LHCN-M2 (cell line): ENCODE data around the gene NIT2. TPM values are rescaled to one million over a fixed set of nuclear protein-coding genes. Genes with fewer than 3 reads are reported as not detected.
"Not testable (repeated sequence)": the region's sequence is repeated elsewhere in the genome, so short reads cannot be mapped to it uniquely, and the experiment has no call there.

ENCODE experiments used
- DNase-seq: peaks from one replicate; pipeline ENCODE4 v3.0.0-alpha.2; 2012; ENCODE audit warnings: low read depth
- total RNA-seq: library from RNA; depleted of rRNA; stranded (reverse); fragments of >200 nt; gene quantifications from 2 replicates; pipeline ENCODE4 v1.2.3, GENCODE V29; 2014

The NIT2 gene
- total RNA-seq, 1 experiment from 2014 or later, result 27.4 TPM

DNA sequence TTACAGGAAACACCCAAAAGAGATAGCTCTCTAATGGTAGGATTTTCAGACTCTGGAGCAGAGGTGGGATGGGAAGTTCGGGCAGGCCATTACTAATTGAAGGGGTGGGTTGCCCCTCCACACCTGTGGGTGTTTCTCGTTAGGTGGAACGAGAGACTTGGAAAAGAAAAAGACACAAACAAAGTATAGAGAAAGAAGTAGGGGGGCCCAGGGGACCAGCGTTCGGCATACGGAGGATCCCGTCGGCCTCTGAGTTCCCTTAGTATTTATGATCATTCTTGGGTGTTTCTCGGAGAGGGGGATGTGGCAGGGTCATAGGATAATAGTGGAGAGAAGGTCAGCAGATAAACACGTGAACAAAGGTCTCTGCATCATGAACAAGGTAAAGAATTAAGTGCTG is 1.7 kb downstream of the NIT2 start:
- not testable (repeated sequence) for DNase-seq

- DNase-seq, result no peak
Observed at GRCh38 chr3:100338911-100339310, 4.4 kb downstream of the NIT2 start.

DNA sequence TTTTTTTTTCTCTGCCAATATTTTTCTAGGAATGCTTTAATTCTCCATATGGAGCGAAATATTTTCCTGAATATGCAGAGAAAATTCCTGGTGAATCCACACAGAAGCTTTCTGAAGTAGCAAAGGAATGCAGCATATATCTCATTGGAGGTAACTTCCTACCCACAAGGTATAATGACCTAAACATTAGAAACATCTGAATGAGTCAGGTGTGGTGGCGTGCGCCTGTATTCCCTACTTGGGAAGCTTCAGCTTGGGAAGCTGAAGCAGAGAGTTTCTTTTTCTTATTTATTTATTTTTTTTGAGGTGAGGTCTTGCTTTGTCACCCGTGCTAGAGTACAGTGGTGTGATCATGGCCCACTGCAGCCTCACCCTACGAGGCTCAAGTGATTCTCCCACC is 5.2 kb downstream of the NIT2 start:
- DNase-seq, result no peak

DNA sequence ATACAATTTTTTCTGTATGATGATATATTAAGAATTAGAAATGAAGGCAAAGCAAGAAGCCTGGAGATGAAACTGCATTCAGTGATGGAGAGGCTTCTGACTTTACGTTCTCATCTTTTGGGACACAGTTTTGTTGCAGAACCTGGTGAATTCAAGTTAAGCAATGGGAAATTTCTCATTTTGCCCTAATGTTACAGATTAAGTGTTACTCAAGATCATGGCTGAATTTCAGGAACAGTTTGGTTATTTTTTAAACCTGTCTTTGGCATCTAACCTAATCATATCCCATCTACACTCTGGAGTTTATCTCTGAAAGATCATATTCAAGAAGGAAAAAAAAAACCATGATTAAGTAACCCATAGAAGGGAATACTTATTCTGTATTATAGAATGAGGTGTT is 6.0 kb downstream of the NIT2 start:
- DNase-seq, result no peak

DNA sequence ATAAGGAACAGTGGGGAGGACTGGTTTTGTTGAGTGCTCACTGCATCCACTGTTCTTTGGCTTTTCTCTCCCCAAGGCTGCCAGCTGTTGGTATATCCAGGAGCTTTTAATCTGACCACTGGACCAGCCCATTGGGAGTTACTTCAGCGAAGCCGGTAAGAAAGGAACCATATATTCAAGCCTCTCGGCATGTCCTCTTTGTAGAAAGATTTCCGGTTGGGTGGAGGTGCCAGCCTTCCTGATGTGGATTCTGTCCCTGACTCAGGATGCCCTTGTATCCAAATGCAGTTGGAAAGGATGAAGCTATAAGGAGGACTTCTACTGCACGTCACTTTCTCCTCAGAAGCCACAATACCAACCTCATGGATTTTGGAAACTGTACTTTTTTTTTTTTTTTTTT is 14.2 kb downstream of the NIT2 start:
- DNase-seq, result no peak

- not testable (repeated sequence) for DNase-seq
Observed at GRCh38 chr3:100351770-100352169, 17.2 kb downstream of the NIT2 start.

- DNase-seq, result no peak
Observed at GRCh38 chr3:100352296-100353231, 18.0 kb downstream of the NIT2 start.

DNA sequence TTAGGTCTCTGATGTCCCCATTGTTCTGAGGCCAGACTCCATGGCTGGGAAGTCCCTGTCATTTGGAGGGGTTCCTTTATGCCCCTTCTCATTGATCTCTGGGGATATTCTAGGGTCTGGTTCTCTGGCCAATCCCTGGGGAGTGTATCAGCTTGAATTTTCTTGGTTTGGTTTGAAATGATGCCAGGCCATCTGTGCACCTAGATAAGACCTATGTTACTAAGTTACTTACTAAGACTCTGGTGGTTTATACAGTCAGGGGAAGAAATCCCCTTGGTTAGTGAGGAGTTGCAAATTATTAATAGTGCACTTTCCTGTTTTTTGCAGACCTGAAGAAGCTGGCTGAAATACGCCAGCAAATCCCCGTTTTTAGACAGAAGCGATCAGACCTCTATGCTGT is 20.3 kb downstream of the NIT2 start:
- DNase-seq, result no peak

DNA sequence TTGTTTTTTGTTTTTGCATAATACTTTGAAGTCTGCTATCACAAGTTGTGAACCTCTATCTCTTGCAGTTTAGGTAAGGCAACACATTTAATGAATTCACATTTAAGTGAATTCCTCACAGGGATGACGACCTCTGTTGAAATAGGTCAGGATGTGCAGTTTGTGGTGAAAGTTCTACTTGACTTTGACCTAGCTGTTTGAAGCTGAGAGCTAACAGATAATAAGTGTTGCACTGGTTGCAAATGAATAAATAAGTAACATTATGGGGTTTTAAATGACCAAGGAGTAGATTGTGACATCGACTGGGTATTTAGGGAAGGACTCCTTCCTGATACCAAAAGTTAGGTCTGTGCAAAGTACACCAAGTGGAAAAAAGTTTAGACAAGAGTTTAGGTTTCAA is 23.9 kb downstream of the NIT2 start:
- no peak for DNase-seq

GRCh38 chr3:100359035-100359434 is 24.5 kb downstream of the NIT2 start:
- no peak for DNase-seq

DNA sequence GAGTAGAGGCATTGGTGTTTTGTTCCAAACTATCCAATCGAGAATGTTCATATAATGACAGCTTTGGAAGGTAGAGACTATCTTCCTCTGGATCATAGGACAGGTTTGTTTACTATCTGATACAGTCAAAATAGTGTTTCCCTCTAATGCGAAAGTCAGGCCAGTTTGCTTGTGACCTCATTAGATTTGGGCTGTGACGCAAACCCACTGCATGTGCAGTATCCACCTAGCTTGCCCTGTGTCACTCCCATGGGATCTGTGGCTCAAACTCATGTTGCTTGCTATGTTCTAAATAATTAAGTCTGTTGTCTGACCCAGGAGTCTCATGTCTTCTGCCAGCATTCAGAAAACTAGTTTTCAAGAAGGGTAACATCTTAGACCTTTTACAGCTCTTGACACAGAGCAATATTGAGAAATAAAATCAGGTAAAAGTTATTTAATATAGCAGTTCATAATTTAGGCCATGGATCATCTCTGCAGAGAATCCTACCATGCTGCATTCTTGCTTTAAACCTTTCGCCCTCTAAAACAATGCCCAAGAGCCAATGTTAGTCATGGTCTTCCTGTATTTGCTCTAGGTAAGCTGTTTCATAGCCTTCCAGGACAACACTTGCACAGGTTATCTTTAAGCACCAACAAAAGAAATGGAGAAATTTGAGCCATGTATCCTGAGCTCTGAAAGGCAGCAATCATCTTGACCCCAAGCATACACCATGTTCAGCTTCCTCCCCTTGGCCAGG is 26.4 kb downstream of the NIT2 start:
- peak; percentile 5 for DNase-seq

- no peak for DNase-seq
Observed at GRCh38 chr3:100361897-100362296, 27.3 kb downstream of the NIT2 start.

DNA sequence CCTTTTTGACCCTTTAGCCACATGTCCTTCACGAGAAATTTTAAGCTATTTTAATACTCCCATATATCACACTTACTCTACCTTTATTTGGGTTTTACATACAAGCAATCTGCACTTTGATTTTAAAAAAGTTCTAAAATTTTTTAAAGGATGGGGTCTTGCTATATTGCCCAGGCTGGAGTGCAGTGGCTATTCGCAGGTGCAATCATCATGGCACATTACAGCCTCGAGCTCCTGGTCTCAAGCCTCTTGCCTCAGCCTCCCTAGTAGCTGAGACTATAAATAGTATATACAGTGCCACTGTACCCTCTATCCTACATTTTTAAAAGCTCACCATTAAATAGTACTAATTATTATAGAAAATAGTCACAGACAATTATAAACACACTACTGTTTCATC is 29.9 kb downstream of the NIT2 start:
- no peak for DNase-seq

GRCh38 chr3:100366424-100366823 is 31.9 kb downstream of the NIT2 start:
- no peak for DNase-seq

- peak; percentile 28 for DNase-seq
Observed at GRCh38 chr3:100368441-100368840, 33.9 kb downstream of the NIT2 start.

DNA sequence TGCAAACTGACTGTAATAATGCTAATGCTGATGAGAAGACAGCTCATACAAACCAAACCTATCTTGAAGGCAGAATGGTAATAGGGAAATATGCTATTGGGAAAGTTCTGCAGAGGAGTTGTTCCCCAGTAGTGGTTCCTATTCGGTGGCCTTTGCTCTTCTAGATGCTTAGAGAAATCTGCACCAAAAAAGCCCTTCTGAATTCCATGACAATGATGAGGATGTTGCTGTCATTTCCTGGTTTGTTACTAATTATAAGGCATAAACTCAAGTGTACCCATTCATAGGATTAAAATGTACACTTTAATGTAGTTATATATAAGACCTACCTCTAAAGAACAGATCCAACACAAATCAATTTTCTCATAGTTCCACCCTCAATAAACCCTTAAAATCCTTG is 36.2 kb downstream of the NIT2 start:
- no peak for DNase-seq

- DNase-seq, result no peak
Observed at GRCh38 chr3:100374521-100374920, 40.0 kb downstream of the NIT2 start.

DNA sequence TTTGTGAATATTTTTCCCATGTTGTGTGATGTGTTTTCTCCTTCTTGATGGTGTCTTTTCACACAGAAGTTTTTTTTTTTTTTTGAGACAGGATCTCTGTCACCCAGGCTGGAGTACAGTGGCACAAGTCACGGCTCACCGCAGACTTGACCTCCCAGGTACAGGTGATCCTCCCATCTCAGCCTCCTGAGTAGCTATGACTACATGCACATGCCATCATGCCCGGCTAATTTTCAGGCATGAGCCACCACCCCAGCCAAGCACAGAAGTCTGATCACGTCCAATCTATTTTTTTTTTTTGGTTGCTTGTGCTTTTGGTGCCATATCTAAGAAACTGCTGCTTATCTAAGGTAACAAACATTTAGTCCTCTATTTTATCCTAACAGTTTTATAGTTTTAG is 41.7 kb downstream of the NIT2 start:
- no peak for DNase-seq

DNA sequence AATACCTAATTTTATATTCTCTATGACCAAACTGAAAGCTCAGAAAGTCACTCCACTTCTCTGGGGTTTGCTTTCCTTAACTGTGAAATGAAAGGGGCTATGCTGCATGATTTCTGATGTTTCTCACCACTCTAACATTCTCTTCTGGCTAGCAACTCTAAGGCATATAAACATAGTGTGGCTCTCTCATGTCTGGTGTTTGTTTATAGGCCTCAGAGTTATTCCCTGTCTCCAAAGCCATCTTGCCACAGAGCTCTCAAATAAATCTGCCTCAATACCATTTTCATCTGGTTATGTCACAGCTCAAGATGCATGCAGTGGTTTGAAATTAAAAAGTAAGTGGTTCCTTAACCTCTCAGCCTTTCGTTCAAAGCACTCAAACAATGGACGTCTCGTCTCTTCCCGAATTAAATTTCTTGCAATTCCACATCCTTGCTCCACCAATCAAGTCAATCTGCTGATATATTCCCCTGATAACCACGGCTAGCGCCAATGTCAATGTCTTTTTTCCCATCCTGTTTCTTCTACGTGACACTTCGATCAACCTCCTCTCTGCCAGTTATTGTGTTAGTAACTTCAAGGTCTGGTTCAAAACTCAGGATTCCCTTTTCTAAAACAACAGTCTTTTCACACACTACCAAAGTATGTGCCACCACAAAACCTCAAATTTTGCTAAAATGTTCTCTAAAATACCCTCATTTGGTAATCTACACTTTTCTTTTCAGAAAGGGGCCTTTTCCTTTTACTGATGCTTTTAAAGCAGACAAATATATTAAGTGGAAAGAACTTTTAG is 50.4 kb downstream of the NIT2 start:
- peak; percentile 45 for DNase-seq

GRCh38 chr3:100386437-100387074 is 52.0 kb downstream of the NIT2 start:
- no peak for DNase-seq

GRCh38 chr3:100389025-100389424 is 54.5 kb downstream of the NIT2 start:
- DNase-seq, result no peak
